H1 (cell line): ENCODE results near the gene MTURN. TPM values are rescaled to one million over a fixed set of nuclear protein-coding genes. Genes with fewer than 3 reads are reported as not detected.

Source experiments
- ASH2L ChIP-seq: fragments of 200-600, 300-600 bp; sonication (generic); IDR thresholded peaks from one replicate; pipeline ENCODE4 v1.7.1; 2017; ENCODE audit warnings: low read length
- CTBP2 ChIP-seq: IDR thresholded peaks from 2 replicates; pipeline ENCODE4 v1.7.0; 2011; ENCODE audit warnings: borderline replicate concordance, mild to moderate bottlenecking, moderate library complexity, mixed read lengths, low read length; ENCODE audit not compliant: insufficient read depth, insufficient read length
- NRF1 ChIP-seq: IDR thresholded peaks from 2 replicates; pipeline ENCODE4 v1.6.1; 2011; ENCODE audit warnings: mild to moderate bottlenecking, low read depth, low read length, improper control_type of control experiment
- polyA plus RNA-seq, 7 experiments: library from polyadenylated mRNA; depleted of rRNA in 3 of 7; stranded (reverse) in 5 of 7; unstranded in 2 of 7; fragments of >200 nt in 5 of 7; fragments of 200-250 nt in 2 of 7; gene quantifications; 1 replicate in 5 of 7; 2 replicates in 1 of 7; 4 replicates in 1 of 7; pipeline versions ENCODE4 v1.2.1 to v1.2.3, GENCODE V29; 2011 to 2013; ENCODE audit warnings: missing spikeins in 2 of 7, mixed read lengths in 2 of 7
- total RNA-seq: library from RNA; stranded (reverse); fragmentation: NEBNext Ultra II Directional; extraction: Animal tissue kit (Norgen Biotek cat#: 25700); gene quantifications from 2 replicates; pipeline ENCODE4 v1.2.1, GENCODE V29; 2021
- TF ChIP-seq, protein P1 (sequence below): fragments of 300-600 bp; sonication (generic); IDR thresholded peaks from 2 replicates; pipeline ENCODE4 v1.7.1; 2012; ENCODE audit warnings: low read length, moderate library complexity, mild to moderate bottlenecking, inconsistent platforms; ENCODE audit not compliant: insufficient replicate concordance

Gene MTURN
- total and polyA plus RNA-seq, 2 of the 8 experiments (the other 6 are each of a cell fraction or from before 2014, with no cell fraction given): 2.6 to 5.8 TPM

DNA sequence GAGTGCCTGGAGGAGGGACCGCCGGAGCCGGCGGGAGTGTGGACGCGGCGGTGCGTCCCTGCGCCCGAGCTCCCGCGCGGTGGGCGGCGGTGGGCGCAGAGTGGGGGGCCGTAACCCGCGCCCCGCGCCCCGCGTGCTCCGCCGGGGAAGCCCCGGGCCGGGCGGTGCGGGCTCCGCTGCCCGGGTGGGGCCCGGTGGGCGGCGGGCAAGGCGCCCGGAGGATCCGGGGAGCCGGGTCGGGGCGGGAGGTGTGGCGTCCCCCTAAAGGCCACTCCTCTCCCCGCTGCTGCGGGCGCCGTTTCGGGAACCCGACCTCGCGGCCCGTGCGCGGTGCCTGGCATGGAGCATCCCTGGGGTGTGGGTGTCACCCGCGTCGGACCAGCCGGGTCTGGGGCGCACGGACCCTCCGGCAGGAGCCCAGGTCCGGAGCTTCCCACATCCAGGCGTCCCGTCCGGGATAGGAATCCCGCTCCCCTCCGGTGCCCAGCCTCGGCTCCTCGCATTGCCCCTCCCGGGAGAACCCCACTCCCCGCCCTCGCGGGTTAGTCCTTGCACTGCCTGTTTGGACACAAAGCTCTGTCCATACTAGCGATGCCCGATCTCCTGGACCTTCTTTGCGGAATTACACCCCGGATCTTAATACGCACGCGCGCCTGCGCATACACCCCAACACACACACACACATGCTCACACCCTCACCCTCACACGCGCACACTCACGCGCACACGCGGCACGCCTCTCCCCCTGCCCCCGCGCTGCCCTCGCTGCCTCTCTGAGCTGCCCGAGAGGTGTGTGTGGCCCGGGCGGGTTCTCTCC is 723 bp downstream of the MTURN start (continued):
- peak; percentile 25 for TF ChIP-seq ASH2L
- peak; percentile 16; the same call in 1 of the 2 replicates for TF ChIP-seq NRF1
- TF ChIP-seq, protein P1, sequence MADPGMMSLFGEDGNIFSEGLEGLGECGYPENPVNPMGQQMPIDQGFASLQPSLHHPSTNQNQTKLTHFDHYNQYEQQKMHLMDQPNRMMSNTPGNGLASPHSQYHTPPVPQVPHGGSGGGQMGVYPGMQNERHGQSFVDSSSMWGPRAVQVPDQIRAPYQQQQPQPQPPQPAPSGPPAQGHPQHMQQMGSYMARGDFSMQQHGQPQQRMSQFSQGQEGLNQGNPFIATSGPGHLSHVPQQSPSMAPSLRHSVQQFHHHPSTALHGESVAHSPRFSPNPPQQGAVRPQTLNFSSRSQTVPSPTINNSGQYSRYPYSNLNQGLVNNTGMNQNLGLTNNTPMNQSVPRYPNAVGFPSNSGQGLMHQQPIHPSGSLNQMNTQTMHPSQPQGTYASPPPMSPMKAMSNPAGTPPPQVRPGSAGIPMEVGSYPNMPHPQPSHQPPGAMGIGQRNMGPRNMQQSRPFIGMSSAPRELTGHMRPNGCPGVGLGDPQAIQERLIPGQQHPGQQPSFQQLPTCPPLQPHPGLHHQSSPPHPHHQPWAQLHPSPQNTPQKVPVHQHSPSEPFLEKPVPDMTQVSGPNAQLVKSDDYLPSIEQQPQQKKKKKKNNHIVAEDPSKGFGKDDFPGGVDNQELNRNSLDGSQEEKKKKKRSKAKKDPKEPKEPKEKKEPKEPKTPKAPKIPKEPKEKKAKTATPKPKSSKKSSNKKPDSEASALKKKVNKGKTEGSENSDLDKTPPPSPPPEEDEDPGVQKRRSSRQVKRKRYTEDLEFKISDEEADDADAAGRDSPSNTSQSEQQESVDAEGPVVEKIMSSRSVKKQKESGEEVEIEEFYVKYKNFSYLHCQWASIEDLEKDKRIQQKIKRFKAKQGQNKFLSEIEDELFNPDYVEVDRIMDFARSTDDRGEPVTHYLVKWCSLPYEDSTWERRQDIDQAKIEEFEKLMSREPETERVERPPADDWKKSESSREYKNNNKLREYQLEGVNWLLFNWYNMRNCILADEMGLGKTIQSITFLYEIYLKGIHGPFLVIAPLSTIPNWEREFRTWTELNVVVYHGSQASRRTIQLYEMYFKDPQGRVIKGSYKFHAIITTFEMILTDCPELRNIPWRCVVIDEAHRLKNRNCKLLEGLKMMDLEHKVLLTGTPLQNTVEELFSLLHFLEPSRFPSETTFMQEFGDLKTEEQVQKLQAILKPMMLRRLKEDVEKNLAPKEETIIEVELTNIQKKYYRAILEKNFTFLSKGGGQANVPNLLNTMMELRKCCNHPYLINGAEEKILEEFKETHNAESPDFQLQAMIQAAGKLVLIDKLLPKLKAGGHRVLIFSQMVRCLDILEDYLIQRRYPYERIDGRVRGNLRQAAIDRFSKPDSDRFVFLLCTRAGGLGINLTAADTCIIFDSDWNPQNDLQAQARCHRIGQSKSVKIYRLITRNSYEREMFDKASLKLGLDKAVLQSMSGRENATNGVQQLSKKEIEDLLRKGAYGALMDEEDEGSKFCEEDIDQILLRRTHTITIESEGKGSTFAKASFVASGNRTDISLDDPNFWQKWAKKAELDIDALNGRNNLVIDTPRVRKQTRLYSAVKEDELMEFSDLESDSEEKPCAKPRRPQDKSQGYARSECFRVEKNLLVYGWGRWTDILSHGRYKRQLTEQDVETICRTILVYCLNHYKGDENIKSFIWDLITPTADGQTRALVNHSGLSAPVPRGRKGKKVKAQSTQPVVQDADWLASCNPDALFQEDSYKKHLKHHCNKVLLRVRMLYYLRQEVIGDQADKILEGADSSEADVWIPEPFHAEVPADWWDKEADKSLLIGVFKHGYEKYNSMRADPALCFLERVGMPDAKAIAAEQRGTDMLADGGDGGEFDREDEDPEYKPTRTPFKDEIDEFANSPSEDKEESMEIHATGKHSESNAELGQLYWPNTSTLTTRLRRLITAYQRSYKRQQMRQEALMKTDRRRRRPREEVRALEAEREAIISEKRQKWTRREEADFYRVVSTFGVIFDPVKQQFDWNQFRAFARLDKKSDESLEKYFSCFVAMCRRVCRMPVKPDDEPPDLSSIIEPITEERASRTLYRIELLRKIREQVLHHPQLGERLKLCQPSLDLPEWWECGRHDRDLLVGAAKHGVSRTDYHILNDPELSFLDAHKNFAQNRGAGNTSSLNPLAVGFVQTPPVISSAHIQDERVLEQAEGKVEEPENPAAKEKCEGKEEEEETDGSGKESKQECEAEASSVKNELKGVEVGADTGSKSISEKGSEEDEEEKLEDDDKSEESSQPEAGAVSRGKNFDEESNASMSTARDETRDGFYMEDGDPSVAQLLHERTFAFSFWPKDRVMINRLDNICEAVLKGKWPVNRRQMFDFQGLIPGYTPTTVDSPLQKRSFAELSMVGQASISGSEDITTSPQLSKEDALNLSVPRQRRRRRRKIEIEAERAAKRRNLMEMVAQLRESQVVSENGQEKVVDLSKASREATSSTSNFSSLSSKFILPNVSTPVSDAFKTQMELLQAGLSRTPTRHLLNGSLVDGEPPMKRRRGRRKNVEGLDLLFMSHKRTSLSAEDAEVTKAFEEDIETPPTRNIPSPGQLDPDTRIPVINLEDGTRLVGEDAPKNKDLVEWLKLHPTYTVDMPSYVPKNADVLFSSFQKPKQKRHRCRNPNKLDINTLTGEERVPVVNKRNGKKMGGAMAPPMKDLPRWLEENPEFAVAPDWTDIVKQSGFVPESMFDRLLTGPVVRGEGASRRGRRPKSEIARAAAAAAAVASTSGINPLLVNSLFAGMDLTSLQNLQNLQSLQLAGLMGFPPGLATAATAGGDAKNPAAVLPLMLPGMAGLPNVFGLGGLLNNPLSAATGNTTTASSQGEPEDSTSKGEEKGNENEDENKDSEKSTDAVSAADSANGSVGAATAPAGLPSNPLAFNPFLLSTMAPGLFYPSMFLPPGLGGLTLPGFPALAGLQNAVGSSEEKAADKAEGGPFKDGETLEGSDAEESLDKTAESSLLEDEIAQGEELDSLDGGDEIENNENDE: no peak
- TF ChIP-seq CTBP2: no peak
